ENCODE data around the gene CAMSAP2. TPM values are rescaled to one million over a fixed set of nuclear protein-coding genes. Genes with fewer than 3 reads are reported as not detected.

CAMSAP2 gene
- total RNA-seq, 2 donors from 2014 or later: 8.8 to 19.1 TPM

DNA sequence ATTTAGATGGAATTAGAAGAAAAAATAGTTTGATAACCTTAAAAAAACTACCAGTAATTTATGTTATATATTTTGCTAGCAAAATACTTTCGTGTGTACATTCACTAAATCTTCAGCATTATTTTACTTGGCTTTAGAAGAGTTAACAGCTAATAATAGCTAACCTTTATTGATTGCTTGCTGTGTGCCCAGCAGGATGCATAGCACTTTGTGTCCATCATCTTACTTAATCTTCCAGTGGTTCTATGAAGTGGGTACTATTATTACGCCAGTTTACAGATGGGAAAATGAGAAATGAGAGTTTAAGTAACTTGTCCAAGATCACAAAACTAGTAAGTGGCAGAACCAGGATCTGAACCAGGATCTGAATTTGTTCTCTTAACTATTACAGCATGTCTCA, 92.4 kb downstream of the CAMSAP2 start:
- TF ChIP-seq, protein P1, sequence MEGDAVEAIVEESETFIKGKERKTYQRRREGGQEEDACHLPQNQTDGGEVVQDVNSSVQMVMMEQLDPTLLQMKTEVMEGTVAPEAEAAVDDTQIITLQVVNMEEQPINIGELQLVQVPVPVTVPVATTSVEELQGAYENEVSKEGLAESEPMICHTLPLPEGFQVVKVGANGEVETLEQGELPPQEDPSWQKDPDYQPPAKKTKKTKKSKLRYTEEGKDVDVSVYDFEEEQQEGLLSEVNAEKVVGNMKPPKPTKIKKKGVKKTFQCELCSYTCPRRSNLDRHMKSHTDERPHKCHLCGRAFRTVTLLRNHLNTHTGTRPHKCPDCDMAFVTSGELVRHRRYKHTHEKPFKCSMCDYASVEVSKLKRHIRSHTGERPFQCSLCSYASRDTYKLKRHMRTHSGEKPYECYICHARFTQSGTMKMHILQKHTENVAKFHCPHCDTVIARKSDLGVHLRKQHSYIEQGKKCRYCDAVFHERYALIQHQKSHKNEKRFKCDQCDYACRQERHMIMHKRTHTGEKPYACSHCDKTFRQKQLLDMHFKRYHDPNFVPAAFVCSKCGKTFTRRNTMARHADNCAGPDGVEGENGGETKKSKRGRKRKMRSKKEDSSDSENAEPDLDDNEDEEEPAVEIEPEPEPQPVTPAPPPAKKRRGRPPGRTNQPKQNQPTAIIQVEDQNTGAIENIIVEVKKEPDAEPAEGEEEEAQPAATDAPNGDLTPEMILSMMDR (IDR thresholded peaks at IDR 0.05): no peak
- no peak for TF ChIP-seq POLR2A (IDR thresholded peaks at IDR 0.05)
- Histone ChIP-seq H3K27me3 (no peaks in the 10 kb centered on the region), H3K4me1 (peaks cover 18% of the 10 kb centered on the region), H3K4me3 (no peak overlapping the region), H3K36me3 (replicated peaks in 1 of 2; ENCODE audit: insufficient read depth in 1 of 2, low read depth in 2 of 2) (no peaks in the 10 kb centered on the region), H3K9me3 (no peaks in the 10 kb centered on the region), H3K27ac (no peak overlapping the region)
- 32 to 33% methylated on average over 2 of the region's 2 CpGs for WGBS, 2 donors
- DNase-seq: no peak
- intact Hi-C loops (cut with DNase I): no loop called here
- ATAC-seq: no peak

DNA sequence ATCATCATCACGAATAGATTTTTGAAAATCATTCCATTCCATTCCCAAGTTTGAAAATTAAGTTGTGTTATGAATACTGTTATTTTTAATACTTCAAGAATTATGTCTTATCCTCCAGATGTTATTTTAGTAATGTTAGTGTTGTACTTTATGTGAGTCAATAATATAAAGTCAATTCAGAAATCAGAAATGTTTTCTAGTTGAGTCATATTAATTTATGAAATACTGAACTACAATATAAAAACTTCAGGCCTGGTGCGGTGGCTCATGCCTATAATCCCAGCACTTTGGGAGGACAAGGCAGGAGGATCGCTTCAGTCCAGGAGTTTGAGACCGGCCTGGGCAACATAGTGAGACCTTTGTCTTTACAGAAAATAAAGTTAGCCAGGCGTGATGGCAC, 95.7 kb downstream of the CAMSAP2 start:
- Histone ChIP-seq H3K36me3 (replicated peaks in 1 of 2; ENCODE audit: insufficient read depth in 1 of 2, low read depth in 2 of 2) (no peaks in the 10 kb centered on the region), H3K27ac (no peak overlapping the region), H3K9me3 (no peaks in the 10 kb centered on the region), H3K27me3 (no peaks in the 10 kb centered on the region), H3K4me3 (no peak overlapping the region), H3K4me1 (peaks cover 5% of the 10 kb centered on the region)
- DNase-seq (no peak), ATAC-seq (no peak)
- intact Hi-C loops (cut with DNase I): no loop called here
- TF ChIP-seq, protein P1 (IDR thresholded peaks at IDR 0.05): no peak
- TF ChIP-seq POLR2A (IDR thresholded peaks at IDR 0.05): no peak
- WGBS, 2 donors: 84 to 91% methylated on average over 5 of the region's 5 CpGs

DNA sequence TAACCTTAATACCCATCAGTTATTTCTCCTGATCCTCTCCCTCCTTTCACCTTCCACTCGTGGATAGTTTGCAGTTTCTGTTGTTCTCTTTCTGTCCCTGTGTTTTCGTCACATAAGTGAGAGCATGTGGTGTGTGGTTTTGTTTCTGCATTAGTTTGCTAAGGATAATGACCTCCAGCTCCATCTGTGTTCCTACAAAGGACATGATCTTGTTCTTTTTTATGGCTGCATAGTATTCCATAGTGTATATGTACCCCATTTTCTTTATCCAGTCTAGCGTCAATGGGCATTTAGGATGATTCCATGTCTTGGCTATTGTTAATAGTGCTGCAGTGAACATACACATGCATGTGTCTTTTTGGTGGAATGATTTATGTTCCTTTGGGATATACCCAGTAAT, 97.5 kb downstream of the CAMSAP2 start:
- Histone ChIP-seq H3K4me3 (no peak overlapping the region), H3K27ac (no peak overlapping the region), H3K36me3 (replicated peaks in 1 of 2; ENCODE audit: insufficient read depth in 1 of 2, low read depth in 2 of 2) (no peaks in the 10 kb centered on the region), H3K9me3 (no peaks in the 10 kb centered on the region), H3K27me3 (no peaks in the 10 kb centered on the region), H3K4me1 (peaks cover 2% of the 10 kb centered on the region)
- intact Hi-C loops (cut with DNase I): no loop called here
- TF ChIP-seq, protein P1 (IDR thresholded peaks at IDR 0.05): no peak
- no peak for TF ChIP-seq POLR2A (IDR thresholded peaks at IDR 0.05)
- DNase-seq (no peak), ATAC-seq (no peak)
- 93 to 96% methylated on average over 3 of the region's 3 CpGs for WGBS, 2 donors

DNA sequence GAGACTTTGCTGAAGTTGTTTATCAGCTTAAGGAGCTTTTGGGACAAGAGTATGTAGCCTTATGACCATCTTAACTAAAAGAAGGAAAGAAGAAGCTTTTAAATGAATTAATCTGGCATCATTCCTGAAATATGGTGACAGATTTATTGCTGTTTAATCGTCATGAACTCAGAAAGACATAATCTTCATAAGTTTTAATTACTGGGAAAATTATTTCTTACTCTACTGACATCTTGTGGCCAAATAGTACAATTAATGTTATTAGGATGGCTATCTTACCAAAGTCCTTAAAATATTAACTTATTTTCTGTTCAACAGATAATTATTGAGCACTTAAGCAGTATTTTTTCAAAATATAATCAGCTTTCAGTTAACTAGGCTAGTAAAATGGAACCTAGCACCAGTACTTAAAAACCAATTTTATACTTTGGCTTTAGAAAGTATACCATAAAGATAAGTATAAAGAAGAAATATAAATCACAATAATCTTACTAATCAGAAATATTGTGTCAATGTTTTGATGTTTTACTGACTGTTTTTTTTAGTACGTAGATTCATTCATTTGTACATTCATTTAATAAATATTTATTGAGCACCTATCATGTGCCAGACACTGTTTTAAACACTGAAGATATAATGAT, 99.4 kb downstream of the CAMSAP2 start:
- no peak for TF ChIP-seq POLR2A (IDR thresholded peaks at IDR 0.05)
- TF ChIP-seq, protein P1 (IDR thresholded peaks at IDR 0.05): peak in 6 of 7 experiments; percentile 36 to 65 (median 52)
- no peaks in the 10 kb centered on the region for H3K4me1 ChIP-seq
- no peaks in the 10 kb centered on the region for H3K27me3 ChIP-seq
- peaks cover 0 to 1% of the 10 kb centered on the region in 2 donors for H3K36me3 ChIP-seq (replicated peaks in 1 of 2; ENCODE audit: insufficient read depth in 1 of 2, low read depth in 2 of 2)
- 20 to 21% methylated on average over 2 of the region's 2 CpGs for WGBS, 2 donors
- intact Hi-C loops (cut with DNase I): no loop called here
- H3K27ac ChIP-seq: no peak overlapping the region
- no peak for ATAC-seq
- H3K4me3 ChIP-seq: no peak overlapping the region
- no peaks in the 10 kb centered on the region for H3K9me3 ChIP-seq
- DNase-seq: no peak
